RWPE2 (cell line): ENCODE data around the gene TTLL4.

ENCODE experiments used
- ATAC-seq: fragments of 200-7000 bp; cut with Tn5 transposase; 3 replicates; pipeline ENCODE4 v1.9.1; 2021; ENCODE audit warnings: low read depth
- DNase-seq: peaks from one replicate; pipeline ENCODE4 v3.0.0-alpha.2; 2020; ENCODE audit warnings: low spot score
- H3K27ac ChIP-seq: fragments of 450-650 bp; 2 replicates; pipeline ENCODE4 v1.5.1; 2017; ENCODE audit warnings: mild to moderate bottlenecking; ENCODE audit not compliant: poor library complexity, severe bottlenecking
- H3K27me3 ChIP-seq: fragments of 250-450 bp; sonication (Bioruptor Pico); 2 replicates; pipeline ENCODE4 v1.5.1; 2021; ENCODE audit warnings: mild to moderate bottlenecking, moderate library complexity; ENCODE audit not compliant: insufficient read depth, poor library complexity, severe bottlenecking
- H3K36me3 ChIP-seq: fragments of 250-450 bp; sonication (Bioruptor Pico); 2 replicates; pipeline ENCODE4 v1.5.1; 2020; ENCODE audit warnings: low read depth, mild to moderate bottlenecking, moderate library complexity
- H3K4me1 ChIP-seq: fragments of 250-450 bp; sonication (Bioruptor Pico); 2 replicates; pipeline ENCODE4 v1.5.1; 2021; ENCODE audit warnings: mild to moderate bottlenecking, moderate library complexity; ENCODE audit not compliant: insufficient read depth, poor library complexity, severe bottlenecking
- H3K4me3 ChIP-seq: fragments of 250-450 bp; sonication (Bioruptor Pico); 2 replicates; pipeline ENCODE4 v1.5.1; 2021; ENCODE audit warnings: mild to moderate bottlenecking, moderate library complexity; ENCODE audit not compliant: severe bottlenecking
- H3K9me3 ChIP-seq: fragments of 250-450 bp; sonication (Bioruptor Pico); 2 replicates; pipeline ENCODE4 v1.5.1; 2021; ENCODE audit warnings: mild to moderate bottlenecking, moderate library complexity; ENCODE audit not compliant: severe bottlenecking
- CTCF ChIP-seq: fragments of 450-650 bp; IDR thresholded peaks from one replicate; pipeline ENCODE4 v1.5.1; 2017; ENCODE audit warnings: mild to moderate bottlenecking, moderate library complexity; ENCODE audit not compliant: poor library complexity, severe bottlenecking

TTLL4 gene

GRCh38 chr2:218703341-218703740, 7.3 kb upstream of the TTLL4 start:
- ATAC-seq (no peak), DNase-seq (no peak)
- H3K36me3 ChIP-seq, result no peaks in the 10 kb centered on the region
- no peak overlapping the region for H3K4me3 ChIP-seq
- H3K9me3 ChIP-seq, result no peaks in the 10 kb centered on the region
- no peak overlapping the region for H3K27ac ChIP-seq
- no peaks in the 10 kb centered on the region for H3K27me3 ChIP-seq
- no peaks in the 10 kb centered on the region for H3K4me1 ChIP-seq
- no peak for TF ChIP-seq CTCF

- Histone ChIP-seq H3K4me1 (no peaks in the 10 kb centered on the region), H3K27me3 (no peaks in the 10 kb centered on the region), H3K9me3 (no peaks in the 10 kb centered on the region), H3K4me3 (no peak overlapping the region), H3K36me3 (peaks cover 5% of the 10 kb centered on the region; the same call in 1 of the 2 replicates), H3K27ac (no peak overlapping the region)
- no peak for ATAC-seq
- no peak for TF ChIP-seq CTCF
- DNase-seq, result no peak
Measured at GRCh38 chr2:218708086-218708485, 2.5 kb upstream of the TTLL4 start.

- H3K36me3 ChIP-seq, result peaks cover 15% of the 10 kb centered on the region; the same call in 1 of the 2 replicates
- H3K4me3 ChIP-seq, result no peak overlapping the region
- no peak for TF ChIP-seq CTCF
- DNase-seq (no peak), ATAC-seq (no peak)
- H3K27me3 ChIP-seq, result no peaks in the 10 kb centered on the region
- no peaks in the 10 kb centered on the region for H3K4me1 ChIP-seq
- no peak overlapping the region for H3K27ac ChIP-seq
- H3K9me3 ChIP-seq, result no peaks in the 10 kb centered on the region
Measured at GRCh38 chr2:218709908-218710307, 727 bp upstream of the TTLL4 start.

- Histone ChIP-seq H3K4me1 (no peaks in the 10 kb centered on the region), H3K9me3 (no peaks in the 10 kb centered on the region), H3K4me3 (peak overlapping the region; percentile 76), H3K36me3 (peaks cover 17% of the 10 kb centered on the region; the same call in 1 of the 2 replicates), H3K27me3 (no peaks in the 10 kb centered on the region), H3K27ac (no peak overlapping the region)
- ATAC-seq (no peak), DNase-seq (no peak)
- no peak for TF ChIP-seq CTCF
Measured at GRCh38 chr2:218710334-218710686, 325 bp upstream of the TTLL4 start.

- H3K4me1 ChIP-seq, result no peaks in the 10 kb centered on the region
- H3K27ac ChIP-seq, result peak overlapping the region; percentile 59
Measured at GRCh38 chr2:218711550-218711929, 905 bp downstream of the TTLL4 start.

More at GRCh38 chr2:218711550-218711929, 905 bp downstream of the TTLL4 start:
- ATAC-seq (0 out of 3 replicates have a peak, but pooled peaks have one; percentile 9), DNase-seq (no peak)
- Histone ChIP-seq H3K27me3 (no peaks in the 10 kb centered on the region), H3K4me3 (peak overlapping the region; percentile 76), H3K9me3 (no peaks in the 10 kb centered on the region), H3K36me3 (peaks cover 26% of the 10 kb centered on the region)
- TF ChIP-seq CTCF, result no peak
